ENCODE results near the gene PDGFD.

Gene PDGFD

DNA sequence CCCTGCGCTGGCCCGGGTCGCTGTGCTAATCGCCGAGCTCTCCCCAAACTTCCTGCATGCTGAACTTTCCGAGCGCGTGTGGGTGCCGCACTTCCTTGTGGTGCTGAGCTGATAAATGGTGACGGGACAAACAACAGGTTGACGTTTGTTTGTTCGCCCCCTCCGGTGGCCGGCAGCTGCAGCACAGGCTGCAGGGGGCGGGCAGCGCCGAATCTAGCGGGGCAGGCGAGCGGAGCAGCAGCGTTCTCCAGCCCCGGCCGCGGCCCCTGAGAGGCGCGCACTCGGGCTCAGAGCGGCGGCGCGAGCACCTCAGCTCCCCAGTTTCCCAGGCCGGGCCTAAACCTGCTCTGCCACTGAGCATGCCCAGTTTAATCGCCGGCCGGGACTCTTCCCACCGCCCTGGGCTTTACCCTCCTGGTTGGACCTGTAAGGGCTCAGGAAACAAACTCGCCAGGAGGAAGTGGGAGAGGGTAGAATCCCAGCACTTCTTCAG, at the start of gene PDGFD:
TSS of gene PDGFD (minus strand) at position 120 of the 493 bp plus-strand sequence.
- DNase-seq (ENCODE audit: low spot score) = no peak

DNA sequence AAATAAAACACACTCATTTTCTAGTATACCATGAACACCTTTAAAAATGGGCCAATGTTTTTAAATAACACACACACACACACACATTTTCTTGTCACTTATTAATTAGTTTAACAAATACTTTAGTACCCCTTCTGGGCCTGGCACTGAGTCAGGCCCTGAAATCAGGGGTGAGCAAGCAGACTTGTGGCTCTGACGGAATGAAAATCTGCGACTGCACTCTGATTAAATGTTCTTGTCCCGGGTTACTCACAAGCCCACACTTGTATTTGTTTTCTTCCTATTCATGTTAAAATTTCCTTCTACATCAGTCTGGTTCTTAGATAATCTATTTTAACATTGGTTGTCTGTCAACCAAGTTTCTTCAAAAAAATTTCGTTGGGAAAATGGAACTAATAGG, 43.0 kb upstream of the PDGFD start:
- DNase-seq (ENCODE audit: low spot score) = no peak

DNA sequence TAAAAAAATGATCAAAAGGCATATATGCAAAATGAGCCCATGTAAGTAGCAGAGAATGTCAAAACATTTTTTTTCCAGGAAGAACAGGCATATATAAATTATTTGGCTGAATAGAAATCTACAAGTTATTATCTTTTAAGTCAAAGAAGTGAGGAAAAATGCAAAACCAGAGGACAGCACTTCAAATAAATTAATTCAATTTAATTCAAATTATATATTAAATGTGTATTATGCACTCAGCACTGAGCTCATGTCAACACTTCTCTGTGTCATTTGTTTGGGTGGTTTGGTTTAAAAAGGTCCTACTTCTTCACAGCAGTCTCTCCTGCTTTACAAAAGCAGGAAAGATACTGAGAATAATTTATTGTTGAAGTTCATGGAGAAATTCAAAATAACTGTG, 41.9 kb upstream of the PDGFD start:
- DNase-seq (ENCODE audit: low spot score) = no peak

DNA sequence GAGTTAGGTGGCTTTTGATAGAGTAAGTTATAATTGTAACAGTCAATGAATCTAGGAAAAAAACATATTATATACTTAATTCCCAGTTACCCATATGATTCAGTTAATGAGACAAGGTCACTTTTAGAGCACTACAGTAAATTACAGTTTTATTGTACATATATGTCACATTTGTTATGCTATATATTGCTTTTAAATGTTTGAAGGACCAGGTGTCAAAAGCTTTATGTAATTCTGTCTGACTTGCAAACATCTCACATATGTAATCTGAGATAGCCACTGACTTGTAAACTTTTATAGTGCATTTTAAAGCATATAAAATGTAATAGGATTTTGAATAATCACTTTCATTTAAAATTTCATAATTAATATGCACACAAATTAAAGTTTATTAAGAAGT, 36.7 kb upstream of the PDGFD start:
- no peak for DNase-seq (ENCODE audit: low spot score)

DNA sequence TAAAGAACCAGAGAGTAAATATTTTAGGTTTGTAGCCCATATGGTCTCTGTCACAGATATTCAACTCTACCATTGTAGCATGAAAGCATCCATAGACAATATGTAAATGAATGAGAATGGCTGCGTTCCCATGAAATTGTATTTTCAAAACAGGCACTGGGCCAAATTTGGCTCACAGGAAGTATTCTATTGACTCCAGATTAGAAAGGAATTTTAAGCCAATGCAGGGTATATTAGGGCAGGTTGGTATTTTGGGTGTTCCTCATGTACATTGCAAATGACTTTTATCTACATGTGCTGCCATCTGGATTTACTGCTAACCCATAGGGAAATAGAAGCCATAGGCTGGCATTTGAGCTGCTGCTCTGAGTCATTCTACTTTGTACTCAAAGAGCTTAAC, 35.1 kb upstream of the PDGFD start:
- no peak for DNase-seq (ENCODE audit: low spot score)

DNA sequence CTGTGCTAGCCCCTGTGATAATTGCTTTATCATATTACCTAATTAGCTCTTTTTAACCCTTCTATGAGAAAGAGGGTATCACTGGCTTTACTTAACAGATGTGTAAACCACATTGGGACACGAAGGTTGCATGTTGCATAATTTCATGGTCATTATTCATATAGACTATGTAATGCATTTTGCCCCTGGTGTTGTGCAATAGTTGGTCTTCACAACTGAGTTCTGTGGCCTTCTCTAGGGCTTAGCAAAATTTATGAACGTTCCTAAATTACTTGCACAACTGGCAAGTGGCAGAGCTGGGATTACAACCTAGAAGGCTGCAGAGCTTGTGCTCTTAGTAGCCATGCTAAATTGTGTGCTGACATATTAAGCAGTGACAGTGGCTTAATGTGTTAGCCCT, 34.6 kb upstream of the PDGFD start:
- DNase-seq (ENCODE audit: low spot score) = no peak

DNA sequence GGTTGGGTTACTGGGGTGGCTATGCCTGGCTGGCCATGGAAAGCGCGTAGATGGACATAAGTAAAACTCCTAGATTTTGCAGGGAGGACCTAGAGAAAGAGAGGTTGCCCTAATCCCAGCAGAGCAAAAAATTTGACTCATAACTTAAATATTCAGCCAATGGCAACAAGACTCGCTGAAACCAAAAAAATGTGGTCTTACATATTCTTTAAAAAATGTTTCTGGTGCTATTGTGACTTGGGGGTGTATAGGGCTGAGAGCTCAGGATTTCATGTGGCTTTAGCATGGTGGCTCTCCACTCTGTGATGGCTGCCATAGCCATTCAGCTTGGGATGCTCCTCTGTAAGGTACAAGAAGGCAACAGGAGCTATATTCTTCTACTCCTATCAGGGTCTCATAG, 27.2 kb upstream of the PDGFD start:
- DNase-seq (ENCODE audit: low spot score) = no peak

DNA sequence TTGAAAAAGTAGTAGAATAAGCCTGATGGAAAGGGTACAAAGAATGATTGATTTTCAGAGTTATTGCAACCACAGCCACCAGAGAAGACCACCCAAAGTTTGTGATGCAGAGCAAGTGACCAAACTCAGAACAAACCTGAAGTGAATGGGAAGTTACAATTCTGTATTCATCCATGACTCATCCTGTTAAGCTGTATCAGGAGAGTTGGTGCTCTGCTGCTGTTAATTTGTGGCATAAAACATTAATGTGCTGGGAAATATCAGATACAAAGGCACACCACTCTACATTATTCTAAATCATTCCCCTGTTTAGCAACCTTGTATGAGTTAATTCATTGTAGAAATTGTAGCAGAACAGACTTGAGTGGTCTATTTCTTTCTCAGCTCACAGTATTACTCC, 19.6 kb upstream of the PDGFD start:
- no peak for DNase-seq (ENCODE audit: low spot score)

DNA sequence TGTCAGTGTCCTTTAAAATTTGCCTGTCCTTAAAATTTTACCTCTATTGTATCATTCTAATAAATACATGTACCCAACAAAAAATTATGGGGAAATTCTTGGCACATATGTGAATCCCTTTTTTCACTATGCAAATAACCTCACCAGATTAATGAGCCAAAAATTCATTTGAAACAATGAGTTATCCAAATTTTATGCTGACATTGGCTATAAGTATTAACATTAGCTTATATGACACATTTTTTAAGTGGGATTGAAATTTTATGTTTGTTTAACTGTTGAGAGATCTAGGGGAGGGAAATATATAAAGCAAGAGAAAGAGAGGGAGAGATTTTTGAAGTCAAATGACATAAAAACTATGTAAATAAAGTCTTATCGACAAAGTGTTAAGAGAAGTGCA, 11.8 kb upstream of the PDGFD start:
- DNase-seq (ENCODE audit: low spot score) = no peak

DNA sequence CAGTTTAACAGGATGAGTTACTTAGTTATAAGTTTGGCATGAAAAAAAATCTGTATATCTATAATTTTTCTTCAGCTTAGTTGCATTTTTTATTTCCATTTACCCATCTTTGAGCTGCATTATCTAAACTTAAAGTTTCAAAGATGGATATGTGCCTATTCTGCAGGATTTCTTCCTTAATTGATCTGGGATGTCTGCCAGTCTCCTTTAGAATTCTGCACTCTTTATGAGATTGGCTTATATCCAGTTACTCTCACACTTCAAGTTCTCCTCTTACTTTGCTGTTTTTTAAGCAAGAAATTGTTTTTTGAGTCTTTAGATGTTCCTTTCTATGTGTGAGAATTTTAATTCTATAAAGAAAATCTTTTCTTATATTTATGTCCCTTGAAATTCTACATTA, 5.1 kb upstream of the PDGFD start:
- no peak for DNase-seq (ENCODE audit: low spot score)

DNA sequence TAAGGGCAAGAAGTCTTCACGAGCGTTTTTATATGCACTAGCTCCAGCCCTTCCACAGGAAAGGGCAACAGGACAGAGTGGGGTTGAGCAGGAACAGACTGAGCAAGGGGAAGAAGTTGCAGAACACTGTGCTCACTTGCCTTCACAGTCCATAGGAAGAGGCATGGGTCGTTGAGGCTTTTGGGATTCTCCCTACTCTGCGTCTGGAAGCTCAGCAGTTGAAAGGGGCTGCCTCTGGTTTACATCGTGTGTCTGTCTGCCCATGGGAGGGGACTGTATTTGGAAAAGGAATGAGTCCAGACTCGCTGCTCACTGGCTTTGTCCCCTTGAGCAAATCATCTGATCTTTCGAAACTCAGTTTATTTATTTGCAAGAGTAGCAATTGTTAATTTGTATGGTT, 1.1 kb upstream of the PDGFD start:
- no peak for DNase-seq (ENCODE audit: low spot score)

DNA sequence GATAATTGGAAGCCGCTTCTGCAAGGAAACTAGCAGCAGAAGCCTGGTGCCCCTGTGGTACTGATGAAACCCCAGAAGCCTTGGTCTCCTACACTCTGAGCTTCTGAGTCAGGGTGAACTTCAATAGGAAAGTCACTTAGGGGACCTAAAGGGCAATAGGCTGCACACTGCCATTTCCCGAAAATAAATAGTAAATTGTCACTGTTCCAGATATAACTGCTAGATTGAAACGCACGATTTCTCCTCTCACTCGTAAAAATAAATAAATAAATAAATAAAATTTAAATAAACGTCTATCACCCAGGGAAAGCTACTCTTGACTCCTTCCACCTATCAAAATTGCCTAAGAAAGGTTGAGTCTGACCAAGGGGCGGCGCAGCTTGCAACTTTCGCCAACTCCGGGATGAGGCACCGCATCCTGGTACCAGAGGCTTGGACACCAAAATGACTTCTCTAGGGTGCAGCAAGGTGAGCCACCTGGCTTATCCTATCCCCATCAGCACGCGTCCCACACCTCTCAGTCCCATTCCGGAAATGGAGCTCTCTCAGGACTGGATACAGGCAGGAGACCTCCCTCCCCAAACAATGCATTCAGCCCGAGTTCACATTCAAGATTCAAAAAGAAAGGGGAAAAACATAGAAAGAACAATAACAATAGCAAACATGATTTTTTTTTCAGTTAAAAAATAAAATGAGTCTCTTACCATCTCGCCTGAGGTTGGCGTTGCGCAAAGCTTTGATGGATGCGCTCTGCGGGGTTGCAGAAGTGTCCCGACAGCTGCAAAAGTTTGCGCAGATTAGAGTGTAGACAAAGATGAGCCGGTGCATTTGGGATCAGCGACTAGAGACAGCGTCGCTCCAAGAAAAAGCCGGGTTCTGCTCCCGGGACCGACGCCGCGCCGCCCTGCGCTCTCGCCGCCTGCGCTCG, 583 bp downstream of the PDGFD start:
- no peak for DNase-seq (ENCODE audit: low spot score)

DNA sequence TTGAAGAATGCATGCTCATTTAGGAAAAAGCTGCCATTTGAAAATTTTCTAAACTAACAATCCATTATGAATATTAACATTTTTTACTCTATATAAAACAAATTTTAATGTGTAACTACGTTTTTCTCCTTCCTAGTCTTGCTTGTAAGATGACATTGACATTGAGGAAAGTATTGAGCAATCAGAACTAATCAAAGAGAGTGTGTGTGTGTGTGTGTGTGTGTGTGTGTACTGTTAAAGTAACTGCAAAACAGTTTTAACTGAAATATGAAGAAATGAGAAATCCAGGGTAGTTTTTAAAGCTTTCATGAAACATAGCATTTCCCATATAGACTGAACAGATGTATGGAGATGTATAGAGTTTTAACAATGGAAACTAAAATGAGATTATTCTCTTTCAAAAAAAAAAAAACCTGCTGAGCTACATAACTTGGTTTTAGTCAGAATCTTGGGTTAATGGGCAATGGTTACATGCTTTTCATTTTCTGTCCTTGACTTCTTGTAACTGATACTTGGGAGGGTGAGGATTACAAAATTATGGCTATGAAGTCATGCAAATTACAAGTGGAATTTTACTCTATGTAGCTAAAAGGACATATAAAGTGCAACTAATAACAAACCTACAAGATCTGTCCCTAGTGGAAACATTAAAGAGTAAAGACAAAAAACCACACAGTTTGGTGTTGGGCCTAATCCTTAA, 2.0 kb downstream of the PDGFD start:
- no peak for DNase-seq (ENCODE audit: low spot score)

DNA sequence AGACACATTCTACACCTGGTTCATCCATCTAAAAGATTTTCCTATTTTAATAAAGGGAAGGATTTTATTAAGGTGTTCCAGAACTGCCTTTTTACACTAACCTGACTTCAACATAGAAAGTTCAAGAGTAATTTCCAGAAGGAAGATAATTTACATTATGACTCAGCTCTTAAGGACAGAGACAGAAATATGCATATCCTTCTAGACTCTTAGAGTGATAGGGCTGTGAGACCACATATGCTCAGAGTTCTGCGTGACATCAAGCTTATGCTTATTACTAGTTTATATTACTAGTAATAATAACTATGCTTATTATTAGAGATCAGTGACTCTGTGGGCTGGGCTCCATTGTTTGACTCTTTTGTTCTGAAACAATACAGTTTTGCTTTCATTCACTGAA, 4.6 kb downstream of the PDGFD start:
- DNase-seq (ENCODE audit: low spot score) = no peak

DNA sequence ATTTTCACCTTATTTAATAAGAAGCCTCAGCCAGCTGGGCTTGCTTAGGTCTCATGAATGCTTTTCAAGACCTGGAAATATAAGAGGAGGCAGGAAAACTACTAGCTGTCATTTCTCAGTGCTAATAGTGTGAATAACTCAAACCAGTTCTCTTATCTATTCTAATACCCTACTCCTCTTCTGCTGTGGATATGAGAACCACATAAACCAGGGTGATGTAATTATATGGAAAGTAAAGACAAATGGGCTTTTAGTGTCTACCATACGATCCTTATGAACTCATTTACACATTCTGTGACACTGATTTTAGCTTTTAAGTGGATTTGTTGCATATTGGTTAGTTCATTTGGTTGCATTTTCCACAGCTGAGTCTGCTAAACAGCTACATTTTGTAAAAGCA, 8.6 kb downstream of the PDGFD start:
- no peak for DNase-seq (ENCODE audit: low spot score)

DNA sequence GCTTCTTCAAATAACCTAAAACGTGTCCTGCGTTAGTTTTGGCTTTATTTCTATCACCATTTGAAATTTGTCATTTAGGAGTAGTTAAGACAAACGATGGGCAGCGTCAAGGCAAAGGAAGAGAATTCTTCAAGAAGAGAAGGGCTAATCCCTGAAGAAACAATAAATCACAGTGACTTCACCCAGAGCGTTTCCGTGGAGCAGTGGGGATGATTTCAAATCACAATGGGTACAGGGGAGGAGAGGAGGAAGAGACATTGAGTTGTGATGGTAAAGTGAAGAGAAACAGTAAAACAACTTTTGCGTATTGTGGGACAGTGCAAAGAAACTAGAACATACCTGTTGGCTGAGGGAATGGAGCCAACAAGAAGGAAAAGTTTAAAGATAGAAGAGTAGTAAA, 9.7 kb downstream of the PDGFD start:
- no peak for DNase-seq (ENCODE audit: low spot score)

DNA sequence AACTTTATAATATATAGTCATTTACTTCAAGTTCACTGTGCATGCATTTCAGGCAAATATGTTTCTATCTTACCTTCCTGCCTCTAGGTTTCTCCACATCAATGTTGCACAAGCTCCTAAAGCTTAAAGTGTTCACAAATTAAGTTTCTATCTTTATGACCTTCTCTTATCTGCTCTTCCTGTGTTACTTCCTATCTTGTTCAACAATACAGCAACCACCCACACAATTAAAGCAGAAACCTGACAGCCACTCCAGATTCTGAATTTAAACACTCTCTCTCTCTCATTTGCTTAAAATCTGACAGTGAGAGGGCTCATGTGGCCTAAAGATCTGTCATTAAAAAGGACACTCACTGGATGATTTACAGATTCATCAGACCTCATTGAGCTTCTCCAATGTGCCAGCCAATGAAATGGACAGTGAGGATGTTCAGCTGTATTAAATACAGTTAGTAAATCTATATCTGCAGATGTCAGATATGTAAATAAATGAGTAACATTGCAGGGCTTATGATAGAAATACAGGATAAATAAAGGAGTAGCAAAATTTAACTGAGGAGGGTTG, 10.9 kb downstream of the PDGFD start:
- no peak for DNase-seq (ENCODE audit: low spot score)

DNA sequence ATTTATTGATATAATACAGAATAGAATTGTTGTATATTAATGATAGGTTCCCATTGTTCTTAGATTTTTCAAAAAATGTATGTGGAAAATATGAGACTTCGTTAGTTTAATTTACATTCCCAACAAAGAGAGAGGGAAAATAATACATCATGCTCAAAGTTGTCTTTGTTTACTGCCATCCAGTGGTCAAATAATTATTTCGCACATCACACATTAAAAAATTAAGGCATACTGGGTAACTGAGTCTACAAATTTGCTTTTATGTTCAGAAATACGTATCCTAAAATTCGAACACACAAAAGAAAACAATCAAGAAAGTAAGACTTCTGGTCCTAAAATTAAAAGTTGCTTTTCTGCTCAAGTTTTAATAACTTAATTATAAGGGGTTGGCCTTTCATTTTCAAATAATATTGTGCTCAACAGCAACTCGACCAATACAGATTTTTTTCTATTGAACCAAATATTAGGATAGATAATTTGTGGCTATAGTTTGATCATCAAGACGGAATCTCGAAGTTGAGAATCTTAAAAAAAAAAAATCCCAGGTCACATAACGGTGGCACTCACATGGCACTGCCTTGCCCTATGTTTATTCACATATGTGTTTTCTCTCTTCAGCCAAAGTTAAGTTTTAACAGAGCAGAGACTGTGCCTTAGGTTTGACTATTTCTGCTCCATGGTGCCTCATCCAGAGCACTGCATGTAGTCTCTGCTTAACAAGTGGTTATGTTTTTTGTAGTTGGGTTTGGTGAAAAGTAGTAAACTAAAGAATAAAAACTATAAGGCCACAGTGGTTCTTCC, 12.3 kb downstream of the PDGFD start:
- no peak for DNase-seq (ENCODE audit: low spot score)

DNA sequence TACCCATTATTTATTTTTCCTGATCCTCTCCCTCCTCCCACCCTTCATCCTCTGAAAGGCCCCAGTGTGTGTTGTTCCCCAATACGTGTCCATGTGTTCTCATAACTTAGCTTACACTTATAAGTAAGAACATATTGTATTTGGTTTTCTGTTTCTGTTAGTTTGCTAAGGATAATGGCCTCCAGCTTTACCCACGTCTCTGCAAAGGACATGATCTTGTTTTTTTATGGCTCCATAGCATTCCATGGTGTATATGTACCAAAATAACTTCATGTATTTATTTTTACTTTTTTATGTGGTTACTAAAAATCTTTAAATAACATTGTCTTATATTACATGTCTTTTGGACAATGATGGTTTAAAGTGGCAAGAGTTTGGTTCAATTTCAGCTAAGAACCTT, 15.2 kb downstream of the PDGFD start:
- no peak for DNase-seq (ENCODE audit: low spot score)

DNA sequence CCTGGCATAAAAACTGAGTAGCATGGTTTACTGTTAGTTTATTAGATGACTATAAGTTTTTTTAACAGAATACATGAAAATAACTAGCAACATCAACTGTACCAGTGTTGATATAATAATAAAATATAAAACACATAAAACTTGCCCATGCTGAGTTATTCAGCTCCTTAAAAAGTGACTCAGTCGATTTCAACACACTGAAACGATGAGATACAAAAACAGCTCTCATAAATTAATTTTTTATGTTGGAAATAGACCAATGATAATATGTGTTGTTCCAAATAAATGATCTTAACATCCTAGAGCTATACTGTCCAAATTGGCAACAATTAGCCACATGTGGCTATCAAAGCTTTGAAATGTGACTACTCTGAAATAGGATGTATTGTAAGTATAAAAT, 15.9 kb downstream of the PDGFD start:
- DNase-seq (ENCODE audit: low spot score) = no peak

DNA sequence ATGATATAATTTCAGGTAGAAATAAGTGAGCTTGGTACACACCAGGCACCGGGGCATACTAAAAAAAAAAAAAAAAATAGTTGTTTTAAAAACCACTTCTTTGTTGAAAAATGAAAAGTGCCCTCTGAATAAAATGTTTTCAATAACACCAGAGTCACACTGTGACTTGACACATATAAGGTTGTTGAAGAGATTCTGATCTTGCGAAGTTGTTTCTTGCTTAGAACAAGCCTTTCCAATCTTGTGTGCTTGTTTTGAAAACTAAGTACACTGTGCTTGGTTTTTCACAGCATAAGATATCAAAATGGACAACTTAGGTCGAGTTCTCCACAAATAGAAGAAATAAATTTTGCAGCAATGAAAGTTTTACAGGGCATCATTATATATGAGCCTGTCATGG, 17.0 kb downstream of the PDGFD start:
- no peak for DNase-seq (ENCODE audit: low spot score)

DNA sequence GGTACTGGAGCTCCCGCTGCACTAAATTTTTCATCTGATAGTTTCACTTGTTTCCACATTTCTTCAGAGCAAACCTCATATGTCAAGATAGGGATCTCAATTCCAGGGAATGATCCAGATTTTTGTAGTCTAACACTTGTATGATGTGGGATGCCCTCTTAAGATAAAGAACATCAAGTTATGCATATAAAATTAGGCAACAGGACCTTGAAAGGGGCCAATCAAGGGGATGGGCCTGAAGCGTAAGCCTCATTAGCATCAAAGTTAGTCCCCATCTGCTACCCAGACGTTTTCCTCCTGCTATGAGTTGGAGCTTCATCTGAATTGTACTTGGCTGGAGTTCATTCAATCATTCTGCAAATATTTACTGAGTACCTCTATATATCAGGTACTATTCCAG, 17.5 kb downstream of the PDGFD start:
- no peak for DNase-seq (ENCODE audit: low spot score)

Measured in pons (tissue), 1 donor.